Cardiac muscle cell (in vitro differentiated cells and primary cell): ENCODE results near the gene KLK1. TPM values are rescaled to one million over a fixed set of nuclear protein-coding genes. Genes with fewer than 3 reads are reported as not detected.

Source experiments
- DNase-seq, 2 donors: peaks; one replicate each; pipeline versions ENCODE4 v3.0.0 to v3.0.0-alpha.2; 2010 to 2017; ENCODE audit warnings: low read depth in 1 of 2, low spot score in 1 of 2
- H3K27ac ChIP-seq: fragments of 200-600 bp; sonication (generic); 2 replicates; pipeline ENCODE4 v1.5.1; 2016
- H3K27me3 ChIP-seq: fragments of 200-600 bp; sonication (generic); 2 replicates; pipeline ENCODE4 v1.6.0; 2016; ENCODE audit warnings: control low read depth
- H3K36me3 ChIP-seq: fragments of 200-600 bp; sonication (generic); 2 replicates; pipeline ENCODE4 v1.5.1; 2016; ENCODE audit warnings: control low read depth
- H3K4me1 ChIP-seq: fragments of 200-600 bp; sonication (generic); 2 replicates; pipeline ENCODE4 v1.8.1; 2017; ENCODE audit warnings: low read depth, mild to moderate bottlenecking, mixed run types
- H3K4me3 ChIP-seq: fragments of 200-600 bp; sonication (generic); 2 replicates; pipeline ENCODE4 v1.5.1; 2016; ENCODE audit warnings: mild to moderate bottlenecking
- H3K9me3 ChIP-seq: fragments of 200-600 bp; sonication (generic); 2 replicates; pipeline ENCODE4 v1.5.1; 2017; ENCODE audit warnings: low read depth, mild to moderate bottlenecking, control low read depth
- CTCF ChIP-seq: IDR thresholded peaks from 2 replicates; pipeline ENCODE4 v1.5.1; 2012; ENCODE audit warnings: low read depth, mild to moderate bottlenecking, low read length
- polyA plus RNA-seq: library from polyadenylated mRNA; unstranded; fragments of >200 nt; fragmentation: Nextera tagmentation; extraction: Ambion mirVana; gene quantifications from 2 replicates; pipeline ENCODE4 v1.2.1, GENCODE V29; 2016
- total RNA-seq: library from RNA; depleted of rRNA; stranded (reverse); fragments of >200 nt; gene quantifications from 2 replicates; pipeline ENCODE4 v1.2.3, GENCODE V29; 2016

Gene KLK1
- total and polyA plus RNA-seq, 2 experiments from 2014 or later = not detected

- TF ChIP-seq CTCF = no peak
- Histone ChIP-seq H3K36me3 (no peaks in the 10 kb centered on the region), H3K27ac (no peak overlapping the region), H3K4me3 (peak overlapping the region; percentile 50), H3K4me1 (no peaks in the 10 kb centered on the region), H3K27me3 (peaks cover 10% of the 10 kb centered on the region), H3K9me3 (no peaks in the 10 kb centered on the region)
- DNase-seq = peak; percentile 67 to 86
Measured at GRCh38 chr19:50835785-50836542, 12.4 kb upstream of the KLK1 start.

- no peak for TF ChIP-seq CTCF
- H3K27ac ChIP-seq = no peak overlapping the region
- H3K9me3 ChIP-seq = no peaks in the 10 kb centered on the region
- DNase-seq = peak; percentile 27 to 29
- H3K4me3 ChIP-seq = peak overlapping the region; percentile 50
- H3K36me3 ChIP-seq = no peaks in the 10 kb centered on the region
- H3K27me3 ChIP-seq = peaks cover 5% of the 10 kb centered on the region
- no peaks in the 10 kb centered on the region for H3K4me1 ChIP-seq
Measured at GRCh38 chr19:50835103-50835784, 11.7 kb upstream of the KLK1 start.

- no peak for TF ChIP-seq CTCF
- Histone ChIP-seq H3K27me3 (no peaks in the 10 kb centered on the region), H3K36me3 (no peaks in the 10 kb centered on the region), H3K4me1 (no peaks in the 10 kb centered on the region), H3K27ac (no peak overlapping the region), H3K4me3 (no peak overlapping the region), H3K9me3 (no peaks in the 10 kb centered on the region)
- DNase-seq = no peak
Measured at GRCh38 chr19:50833802-50834167, 10.2 kb upstream of the KLK1 start.

- TF ChIP-seq CTCF = no peak
- Histone ChIP-seq H3K27ac (no peak within 1 kb of the TSS), H3K4me1 (no peaks in the 10 kb centered on the region), H3K27me3 (peaks cover 3% of the 10 kb centered on the region), H3K9me3 (no peaks in the 10 kb centered on the region), H3K4me3 (no peak within 1 kb of the TSS), H3K36me3 (no peaks in the 10 kb centered on the region)
- no peak for DNase-seq
Measured at GRCh38 chr19:50833117-50833801, 9.7 kb upstream of the KLK1 start, which contains the start of gene KLK15. Gene KLK15 (minus strand): TSS chr19:50833574. CDS start chr19:50831492, 2,082 bp downstream.

GRCh38 chr19:50832666-50833065 lies 9.1 kb upstream of the KLK1 start:
- no peak for DNase-seq
- no peak overlapping the region for H3K4me3 ChIP-seq
- H3K27me3 ChIP-seq = peaks cover 6% of the 10 kb centered on the region
- no peaks in the 10 kb centered on the region for H3K36me3 ChIP-seq
- H3K9me3 ChIP-seq = no peaks in the 10 kb centered on the region
- no peak for TF ChIP-seq CTCF
- H3K4me1 ChIP-seq = no peaks in the 10 kb centered on the region
- H3K27ac ChIP-seq = no peak overlapping the region
